SIG-M5 treated with dmso at 0.1 percent for 504 hours (cell line): ENCODE data around the gene TTLL12.

Experiments used
- DNase-seq: peaks from one replicate; lab custom pipeline; 2025; ENCODE audit not compliant: unreplicated experiment; lab: John Stamatoyannopoulos, UW

The TTLL12 gene

GRCh38 chr22:43216738-43217137, 29.8 kb upstream of the TTLL12 start:
- DNase-seq, result no peak

- no peak for DNase-seq
These were observed 27.0 kb upstream of the TTLL12 start for GRCh38 chr22:43213962-43214361.

- no peak for DNase-seq
These were observed 26.1 kb upstream of the TTLL12 start for GRCh38 chr22:43213051-43213450.

GRCh38 chr22:43212434-43212952, 25.6 kb upstream of the TTLL12 start:
- no peak for DNase-seq

- DNase-seq, result no peak
These were observed 25.1 kb upstream of the TTLL12 start for GRCh38 chr22:43211941-43212433.

- DNase-seq, result no peak
These were observed 23.9 kb upstream of the TTLL12 start for GRCh38 chr22:43210631-43211515.

GRCh38 chr22:43209971-43210370, 23.0 kb upstream of the TTLL12 start:
- no peak for DNase-seq

- DNase-seq, result no peak
These were observed 22.6 kb upstream of the TTLL12 start for GRCh38 chr22:43209523-43209890.

- no peak for DNase-seq
These were observed 22.0 kb upstream of the TTLL12 start for GRCh38 chr22:43208703-43209522.

GRCh38 chr22:43207849-43208702, 21.1 kb upstream of the TTLL12 start:
- DNase-seq, result no peak

GRCh38 chr22:43207386-43207785, 20.5 kb upstream of the TTLL12 start:
- no peak for DNase-seq

GRCh38 chr22:43206509-43207161, 19.7 kb upstream of the TTLL12 start:
- no peak for DNase-seq

GRCh38 chr22:43205748-43206508, 19.0 kb upstream of the TTLL12 start:
- no peak for DNase-seq

GRCh38 chr22:43205261-43205691, 18.3 kb upstream of the TTLL12 start:
- no peak for DNase-seq

GRCh38 chr22:43203471-43203981, 16.6 kb upstream of the TTLL12 start:
- no peak for DNase-seq

- no peak for DNase-seq
These were observed 15.9 kb upstream of the TTLL12 start for GRCh38 chr22:43202756-43203410.

- no peak for DNase-seq
These were observed 15.4 kb upstream of the TTLL12 start for GRCh38 chr22:43202326-43202725.

- DNase-seq, result no peak
These were observed 14.7 kb upstream of the TTLL12 start for GRCh38 chr22:43201486-43202219.
